DOHH2 (cell line): ENCODE measurements around the gene GPRC5C.

Source experiments
- CTCF ChIP-seq: fragments of 200-600 bp; sonication (generic); IDR thresholded peaks from one replicate; pipeline ENCODE4 v1.5.1; 2014; ENCODE audit warnings: antibody characterized with exemption, mild to moderate bottlenecking, low read depth, low read length; ENCODE audit not compliant: poor library complexity, severe bottlenecking
- EZH2phosphoT487 ChIP-seq: fragments of 200-600 bp; sonication (generic); IDR thresholded peaks from 2 replicates; pipeline ENCODE4 v1.6.1; 2017; ENCODE audit warnings: borderline replicate concordance, mild to moderate bottlenecking, antibody characterized with exemption, low read length, moderate library complexity, mixed read lengths

GRCh38 chr17:74477411-74477810 is 45.5 kb downstream of the GPRC5C start:
- TF ChIP-seq CTCF (no peak), EZH2phosphoT487 (no peak)
